Mesenteric fat pad (tissue), 1 donor: ENCODE results near the gene RBBP5. TPM values are rescaled to one million over a fixed set of nuclear protein-coding genes. Genes with fewer than 3 reads are reported as not detected.

Experiments used
- DNase-seq: peaks from one replicate; pipeline ENCODE4 v3.0.0-alpha.2; 2020; ENCODE audit warnings: low spot score
- total RNA-seq: library from RNA; stranded (reverse); fragmentation: NEBNext Ultra II Directional; extraction: Animal tissue kit (Norgen Biotek cat#: 25700); gene quantifications from one replicate; pipeline ENCODE4 v1.2.1, GENCODE V29; 2021
- donor health status: DM: yes; HTN: yes; CAD: no.

RBBP5 gene
- total RNA-seq, 1 donor from 2014 or later: 9.8 TPM

GRCh38 chr1:205137901-205138300 is 16.1 kb upstream of the RBBP5 start:
- no peak for DNase-seq

GRCh38 chr1:205133287-205133686 is 11.5 kb upstream of the RBBP5 start:
- no peak for DNase-seq

- DNase-seq: no peak
These were observed 7.8 kb upstream of the RBBP5 start for GRCh38 chr1:205129447-205130029.

GRCh38 chr1:205128050-205128449 is 6.3 kb upstream of the RBBP5 start:
- DNase-seq: no peak

GRCh38 chr1:205127646-205128045 is 5.9 kb upstream of the RBBP5 start:
- DNase-seq: no peak

- no peak for DNase-seq
These were observed 2.9 kb upstream of the RBBP5 start for GRCh38 chr1:205124726-205125125.

GRCh38 chr1:205122489-205122882 is 708 bp upstream of the RBBP5 start:
- DNase-seq: no peak

GRCh38 chr1:205118752-205119151 is 3.0 kb downstream of the RBBP5 start:
- no peak for DNase-seq

- DNase-seq: no peak
These were observed 10.4 kb downstream of the RBBP5 start for GRCh38 chr1:205111354-205111753.

- no peak for DNase-seq
These were observed 12.1 kb downstream of the RBBP5 start for GRCh38 chr1:205109711-205110110.

- DNase-seq: no peak
These were observed 12.5 kb downstream of the RBBP5 start for GRCh38 chr1:205109269-205109668.

- DNase-seq: no peak
These were observed 13.3 kb downstream of the RBBP5 start for GRCh38 chr1:205108464-205108863.

- DNase-seq: no peak
These were observed 14.5 kb downstream of the RBBP5 start for GRCh38 chr1:205107327-205107726.

GRCh38 chr1:205102404-205102803 is 19.4 kb downstream of the RBBP5 start:
- DNase-seq: no peak

- DNase-seq: no peak
These were observed 23.5 kb downstream of the RBBP5 start for GRCh38 chr1:205098242-205098641.

GRCh38 chr1:205095422-205095821 is 26.4 kb downstream of the RBBP5 start:
- DNase-seq: no peak

GRCh38 chr1:205091043-205091740 is 30.6 kb downstream of the RBBP5 start:
- no peak for DNase-seq

GRCh38 chr1:205088341-205088740 is 33.4 kb downstream of the RBBP5 start:
- no peak for DNase-seq

GRCh38 chr1:205084360-205084759 is 37.4 kb downstream of the RBBP5 start, which contains the start of gene TMEM81:
TSS of gene TMEM81 (minus strand) at chr1:205084460. CDS start at chr1:205084320, 140 bp downstream.
- no peak for DNase-seq

GRCh38 chr1:205082431-205082830 is 39.3 kb downstream of the RBBP5 start:
- DNase-seq: no peak

GRCh38 chr1:205077934-205078311 is 43.9 kb downstream of the RBBP5 start:
- DNase-seq: no peak

GRCh38 chr1:205077158-205077933 is 44.4 kb downstream of the RBBP5 start:
- no peak for DNase-seq
